HG03159 (cell line): ENCODE data around the gene ITSN1.
"Not testable (repeated sequence)": the region's sequence is repeated elsewhere in the genome, so short reads cannot be mapped to it uniquely, and the experiment has no call there.

ENCODE experiments used
- ATAC-seq: cut with Tn5 transposase; IDR thresholded peaks from one replicate; pipeline ENCODE4 v1.9.1; 2021; ENCODE audit warnings: mild to moderate bottlenecking, moderate library complexity; ENCODE audit not compliant: unreplicated experiment

The ITSN1 gene

DNA sequence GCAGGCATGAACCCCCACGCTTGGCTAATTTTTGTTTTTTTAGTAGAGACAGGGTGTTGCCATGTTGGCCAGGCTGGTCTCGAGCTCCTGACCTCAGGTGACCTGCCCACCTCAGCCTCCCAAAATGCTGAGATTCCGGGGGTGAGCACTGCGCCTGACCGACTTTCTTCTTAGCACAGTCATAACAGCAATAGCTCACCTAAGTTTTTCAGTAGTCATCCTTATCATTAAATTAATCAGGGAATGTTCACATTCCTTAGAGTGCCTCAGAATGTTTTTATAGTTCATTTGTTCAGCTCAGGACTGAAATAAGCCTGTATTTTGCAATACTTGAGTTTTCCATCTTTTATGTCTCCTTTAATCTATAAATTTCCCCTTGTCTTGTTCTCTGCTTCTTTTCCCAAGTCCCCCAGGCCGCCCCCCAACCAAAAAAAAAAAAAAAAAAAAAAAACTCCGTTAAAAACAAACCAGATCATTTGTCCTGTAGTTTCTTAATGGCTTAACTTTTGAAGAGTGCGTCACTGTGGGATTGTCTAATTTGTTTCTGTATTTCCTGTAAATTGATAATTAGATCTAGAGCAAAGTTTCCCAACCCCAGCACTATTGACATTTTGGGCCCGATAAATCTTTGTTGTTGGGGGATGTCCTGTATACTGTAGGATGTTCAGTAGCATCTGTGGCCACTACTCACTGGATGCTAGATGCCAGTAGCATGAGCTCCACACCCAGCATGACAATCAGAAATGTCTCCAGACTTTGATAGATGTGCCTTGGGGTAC is 120.7 kb downstream of the ITSN1 start:
- no peak for ATAC-seq

DNA sequence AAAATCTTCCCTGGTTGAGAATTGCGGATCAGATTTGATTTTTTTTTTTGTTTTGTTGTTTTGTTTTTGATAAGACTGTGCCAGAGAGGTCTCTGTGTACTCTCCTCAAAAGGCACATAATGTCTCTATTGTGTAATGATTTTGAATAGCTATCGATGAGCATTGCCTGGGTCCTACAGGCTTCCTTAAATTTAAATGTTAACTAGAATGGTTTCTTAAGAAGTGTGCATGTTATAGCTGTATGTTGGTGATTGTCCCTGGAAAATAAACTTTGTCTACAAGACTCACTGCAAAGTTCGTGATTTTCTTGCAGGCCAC is 121.2 kb downstream of the ITSN1 start:
- no peak for ATAC-seq

- no peak for ATAC-seq
Observed at GRCh38 chr21:33767236-33767635, 124.9 kb downstream of the ITSN1 start.

- no peak for ATAC-seq
Observed at GRCh38 chr21:33767960-33768359, 125.7 kb downstream of the ITSN1 start.

DNA sequence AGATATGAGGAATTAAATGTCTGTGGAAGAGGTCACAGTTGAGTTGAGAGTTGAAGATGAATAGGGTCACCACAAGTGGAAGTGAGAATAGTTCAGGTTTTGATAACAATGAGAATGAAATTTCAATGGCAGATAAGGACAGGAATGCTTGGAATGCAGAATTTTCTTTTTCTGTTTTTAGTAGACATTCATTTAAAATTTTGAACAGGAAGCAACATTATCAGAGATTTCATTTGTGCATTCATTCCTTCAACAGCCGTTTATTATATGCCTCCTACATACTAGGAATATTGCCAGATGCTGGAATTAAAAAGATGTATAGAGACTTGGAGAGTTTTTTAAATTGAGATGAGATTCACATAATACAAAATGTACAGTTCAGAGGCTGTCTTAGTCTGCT is 126.8 kb downstream of the ITSN1 start:
- no peak for ATAC-seq

GRCh38 chr21:33770542-33770941 is 128.2 kb downstream of the ITSN1 start:
- no peak for ATAC-seq

- no peak for ATAC-seq
Observed at GRCh38 chr21:33771976-33772375, 129.7 kb downstream of the ITSN1 start.

DNA sequence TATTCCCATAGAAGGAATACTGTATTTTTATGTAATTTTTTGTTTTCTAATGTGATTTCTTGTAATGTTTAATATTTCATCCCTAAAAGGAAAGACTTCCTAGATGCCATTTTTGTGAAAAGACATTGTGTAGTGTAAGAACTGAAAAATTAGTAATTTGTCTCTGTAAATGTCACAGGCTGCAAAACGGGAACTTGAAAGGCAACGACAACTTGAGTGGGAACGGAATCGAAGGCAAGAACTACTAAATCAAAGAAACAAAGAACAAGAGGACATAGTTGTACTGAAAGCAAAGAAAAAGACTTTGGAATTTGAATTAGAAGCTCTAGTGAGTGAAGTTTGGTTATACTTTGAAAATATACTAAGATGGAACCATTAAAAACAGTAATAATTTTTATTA is 132.2 kb downstream of the ITSN1 start:
- ATAC-seq, result no peak

DNA sequence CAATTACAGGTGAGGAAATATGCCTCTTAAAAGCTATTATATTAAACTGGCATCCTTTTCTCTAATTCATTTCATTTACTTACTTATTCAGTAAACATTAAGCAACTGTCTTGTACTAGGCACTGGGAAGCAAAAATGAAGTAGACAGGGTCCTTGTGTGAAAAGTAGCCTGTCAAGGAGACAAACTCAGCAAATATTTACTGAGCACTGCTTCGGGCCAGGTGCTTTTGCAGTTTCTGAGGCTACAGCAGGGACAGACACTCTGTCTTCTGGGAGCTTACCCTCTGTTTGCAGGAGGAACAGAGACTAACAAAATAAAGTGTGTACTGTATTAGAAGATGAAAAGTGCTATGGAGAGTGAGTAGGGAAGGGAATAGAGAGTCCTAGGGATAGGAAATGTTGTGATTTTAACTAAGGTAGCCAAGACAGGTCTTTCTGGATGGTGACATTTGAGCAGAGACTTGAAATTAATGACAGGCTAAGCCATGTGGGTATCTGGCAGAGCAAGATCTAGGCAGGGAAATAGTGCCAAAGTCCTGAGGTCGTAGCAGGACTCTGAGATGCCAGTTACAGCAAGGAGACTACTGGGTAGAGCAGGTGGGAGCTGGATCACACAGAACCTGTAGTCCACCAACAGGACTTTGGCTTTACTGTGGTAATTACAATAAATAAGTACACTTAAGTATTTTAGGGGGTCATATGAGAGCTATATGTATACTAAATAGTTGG is 133.0 kb downstream of the ITSN1 start:
- ATAC-seq, result no peak

DNA sequence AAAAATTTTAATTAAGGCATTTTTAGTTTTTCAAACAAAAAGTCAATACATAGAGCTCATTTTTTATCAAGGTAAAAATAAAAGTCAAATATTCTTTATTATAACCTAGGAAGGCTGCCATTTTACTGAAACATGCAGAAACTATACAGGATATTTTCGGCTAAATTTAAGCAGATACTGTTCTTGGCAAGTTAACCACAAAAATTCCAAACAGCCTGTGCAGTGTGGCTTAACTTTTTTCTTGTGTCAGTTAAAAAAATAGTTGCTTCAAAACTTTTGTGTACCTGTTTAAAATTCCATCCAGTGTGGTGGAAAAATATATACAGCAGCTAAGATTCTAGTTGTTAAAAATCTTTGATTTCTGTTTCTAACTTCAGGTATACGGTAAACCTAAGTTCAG is 138.3 kb downstream of the ITSN1 start:
- no peak for ATAC-seq

DNA sequence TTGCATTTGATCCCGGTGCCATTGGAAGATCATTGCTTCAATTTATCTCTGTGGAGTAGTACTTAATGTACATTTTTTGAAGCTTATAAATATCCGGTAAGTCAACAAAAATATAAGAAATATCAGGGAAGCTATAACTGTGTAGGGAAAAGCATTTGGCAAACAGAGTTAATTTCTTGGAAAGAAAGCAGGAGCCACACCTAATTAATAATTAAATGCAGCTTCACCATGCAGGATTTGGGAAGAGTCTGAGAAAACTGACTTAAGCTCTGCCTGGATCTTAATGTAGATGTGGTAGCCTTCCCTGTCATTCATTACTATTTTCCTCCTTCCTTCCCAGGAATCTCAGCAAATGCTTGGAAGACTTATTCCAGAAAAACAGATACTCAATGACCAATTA is 138.8 kb downstream of the ITSN1 start:
- no peak for ATAC-seq

- ATAC-seq, result no peak
Observed at GRCh38 chr21:33783187-33783979, 141.1 kb downstream of the ITSN1 start.

DNA sequence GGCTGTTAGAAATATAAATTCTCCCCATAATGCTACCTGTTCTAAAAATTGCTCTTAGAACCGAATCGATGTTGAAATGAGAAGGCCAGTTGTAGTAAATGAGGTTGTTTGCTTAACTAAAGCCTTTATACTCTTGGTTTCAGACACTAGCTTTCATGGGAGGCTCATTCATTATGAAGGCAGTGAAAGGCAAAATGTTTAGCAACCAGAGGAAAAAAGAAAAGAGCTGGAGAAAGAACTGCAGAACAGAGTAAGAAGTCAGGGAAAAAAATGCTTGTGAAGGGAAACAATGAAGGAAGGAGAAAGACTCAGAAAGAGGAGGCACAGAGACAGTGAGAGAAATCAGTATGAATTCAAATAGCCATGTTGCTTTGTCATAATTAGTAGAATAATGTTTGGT is 145.1 kb downstream of the ITSN1 start:
- ATAC-seq, result no peak

- not testable (repeated sequence) for ATAC-seq
Observed at GRCh38 chr21:33788438-33788837, 146.1 kb downstream of the ITSN1 start.

DNA sequence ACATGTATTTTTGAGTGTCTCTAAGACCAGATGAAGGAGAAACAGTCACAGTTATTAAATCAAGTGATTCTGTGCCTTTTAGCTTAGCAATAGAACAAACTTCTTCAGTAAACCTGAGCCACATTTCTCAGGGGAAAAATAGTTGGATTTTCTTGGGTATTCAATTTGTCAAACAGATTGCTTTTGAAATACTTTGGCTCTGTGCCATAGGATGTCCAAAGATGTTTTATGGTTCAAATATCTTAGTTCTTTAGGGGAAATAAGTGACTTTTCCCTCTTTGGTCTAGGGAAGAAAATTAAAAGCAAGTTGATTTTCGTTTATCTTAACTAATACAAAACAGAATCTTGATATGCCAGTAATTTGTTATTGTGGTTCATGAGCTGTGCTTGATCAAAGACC is 147.4 kb downstream of the ITSN1 start:
- ATAC-seq, result no peak

- ATAC-seq, result no peak
Observed at GRCh38 chr21:33791073-33791472, 148.8 kb downstream of the ITSN1 start.

GRCh38 chr21:33794596-33794995 is 152.3 kb downstream of the ITSN1 start:
- no peak for ATAC-seq

DNA sequence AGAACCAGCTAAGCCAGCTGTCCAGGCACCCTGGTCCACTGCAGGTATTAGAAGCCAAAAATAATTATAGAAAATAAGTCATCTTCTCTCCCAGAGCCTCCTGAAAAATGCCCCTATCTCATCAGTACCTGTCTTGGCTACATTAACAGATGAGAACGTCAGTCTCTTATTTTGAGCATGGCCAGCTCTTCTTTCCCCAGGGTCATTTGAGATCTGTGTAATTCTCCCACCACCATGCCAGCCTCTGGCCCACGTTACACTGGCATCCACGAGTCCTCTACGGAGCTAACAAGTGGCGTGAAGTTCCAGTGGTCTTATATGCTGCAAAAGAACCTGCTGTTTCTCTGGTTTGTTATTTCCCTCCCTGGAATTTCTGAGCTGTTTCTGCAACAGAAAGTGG is 155.3 kb downstream of the ITSN1 start:
- no peak for ATAC-seq

DNA sequence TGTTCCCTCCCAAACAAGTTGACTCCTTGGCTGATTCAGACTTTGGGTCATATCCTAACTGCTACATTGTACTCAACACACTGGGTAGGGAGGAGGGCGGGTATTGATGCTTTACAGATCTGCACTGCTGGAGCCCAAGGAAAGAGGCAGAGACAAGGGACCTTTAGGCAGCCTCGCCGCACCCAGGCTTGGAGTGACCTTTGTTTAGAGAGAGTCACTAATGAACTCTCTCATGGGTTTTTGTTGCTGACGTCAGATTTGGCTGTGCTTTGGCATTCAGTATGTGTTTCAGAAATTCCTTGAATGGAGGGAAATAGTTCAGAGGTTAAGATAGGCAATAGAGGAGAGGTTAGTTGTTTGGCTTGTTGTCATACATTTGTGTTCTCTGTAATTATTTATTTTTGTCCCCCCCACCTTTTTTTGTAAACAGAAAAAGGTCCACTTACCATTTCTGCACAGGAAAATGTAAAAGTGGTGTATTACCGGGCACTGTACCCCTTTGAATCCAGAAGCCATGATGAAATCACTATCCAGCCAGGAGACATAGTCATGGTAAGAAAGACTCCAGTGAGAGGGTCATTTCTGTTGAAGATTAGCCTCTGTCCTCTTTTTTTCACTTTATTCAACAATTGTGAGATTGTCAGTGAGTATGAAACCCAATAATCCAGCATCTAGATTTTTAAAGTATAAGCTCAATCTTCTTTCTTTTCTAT is 157.2 kb downstream of the ITSN1 start:
- no peak for ATAC-seq

DNA sequence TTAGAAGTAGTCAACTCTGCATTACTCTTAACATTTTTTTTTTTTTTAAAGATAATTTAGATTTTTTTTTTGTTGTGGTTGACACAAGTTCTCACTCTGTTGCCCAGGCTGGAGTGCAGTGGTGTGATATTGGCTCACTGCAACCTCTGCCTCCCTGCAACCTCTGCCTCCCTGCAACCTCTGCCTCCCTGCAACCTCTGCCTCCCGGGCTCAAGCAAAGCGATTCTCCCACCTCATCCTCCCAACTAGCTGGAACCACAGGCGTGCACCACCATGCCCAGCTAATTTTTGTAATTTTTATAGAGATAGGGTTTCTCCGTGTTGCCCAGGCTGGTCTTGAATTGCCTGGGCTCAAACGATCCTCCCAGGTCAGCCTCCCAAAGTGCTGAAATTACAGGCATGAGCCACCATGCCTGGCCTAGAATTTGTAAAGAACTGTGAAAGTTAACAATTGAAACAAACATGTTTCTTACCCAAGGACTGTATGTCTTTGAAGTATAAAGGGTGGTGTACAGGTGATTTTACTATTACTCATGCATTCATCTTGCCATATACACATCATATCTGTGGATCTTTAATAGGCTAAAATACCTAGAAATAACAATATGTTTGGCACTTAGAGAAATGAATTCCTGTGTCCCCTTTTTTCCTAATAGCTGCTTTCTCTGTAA is 158.6 kb downstream of the ITSN1 start:
- no peak for ATAC-seq
